Neural progenitor cell (in vitro differentiated cells): ENCODE results near the gene ANXA7.

Source experiments
- EZH2 ChIP-seq: fragments of 200-600 bp; sonication (generic); IDR thresholded peaks from 2 replicates; pipeline ENCODE4 v1.6.1; 2017; ENCODE audit warnings: antibody characterized with exemption, mild to moderate bottlenecking, moderate library complexity
- TF ChIP-seq, protein P1 (sequence below): fragments of 200-600 bp; sonication (generic); IDR thresholded peaks from 2 replicates; pipeline ENCODE4 v1.5.1; 2017; ENCODE audit warnings: antibody characterized with exemption, mild to moderate bottlenecking

DNA sequence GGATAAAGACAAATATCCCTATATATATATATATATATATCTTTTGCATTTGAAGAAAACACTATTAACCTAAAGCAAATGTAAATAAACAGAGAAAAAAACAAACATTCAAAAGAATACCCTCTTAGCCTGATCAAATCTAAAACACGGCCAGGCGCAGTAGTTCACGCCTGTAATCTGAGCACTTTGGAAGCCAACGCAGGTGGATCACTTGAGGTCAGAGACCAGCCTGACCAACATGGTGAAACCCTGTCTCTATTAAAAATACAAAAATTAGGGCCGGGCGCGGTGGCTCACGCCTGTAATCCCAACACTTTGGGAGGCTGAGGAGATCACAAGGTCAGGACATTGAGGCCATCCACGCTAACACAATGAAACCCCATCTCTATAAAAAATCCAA lies 9.2 kb downstream of the ANXA7 start:
- TF ChIP-seq, protein P1, sequence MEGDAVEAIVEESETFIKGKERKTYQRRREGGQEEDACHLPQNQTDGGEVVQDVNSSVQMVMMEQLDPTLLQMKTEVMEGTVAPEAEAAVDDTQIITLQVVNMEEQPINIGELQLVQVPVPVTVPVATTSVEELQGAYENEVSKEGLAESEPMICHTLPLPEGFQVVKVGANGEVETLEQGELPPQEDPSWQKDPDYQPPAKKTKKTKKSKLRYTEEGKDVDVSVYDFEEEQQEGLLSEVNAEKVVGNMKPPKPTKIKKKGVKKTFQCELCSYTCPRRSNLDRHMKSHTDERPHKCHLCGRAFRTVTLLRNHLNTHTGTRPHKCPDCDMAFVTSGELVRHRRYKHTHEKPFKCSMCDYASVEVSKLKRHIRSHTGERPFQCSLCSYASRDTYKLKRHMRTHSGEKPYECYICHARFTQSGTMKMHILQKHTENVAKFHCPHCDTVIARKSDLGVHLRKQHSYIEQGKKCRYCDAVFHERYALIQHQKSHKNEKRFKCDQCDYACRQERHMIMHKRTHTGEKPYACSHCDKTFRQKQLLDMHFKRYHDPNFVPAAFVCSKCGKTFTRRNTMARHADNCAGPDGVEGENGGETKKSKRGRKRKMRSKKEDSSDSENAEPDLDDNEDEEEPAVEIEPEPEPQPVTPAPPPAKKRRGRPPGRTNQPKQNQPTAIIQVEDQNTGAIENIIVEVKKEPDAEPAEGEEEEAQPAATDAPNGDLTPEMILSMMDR: no peak
- TF ChIP-seq EZH2: no peak
